Sciatic nerve (tissue), 2 donors: ENCODE measurements around the gene C21orf58. TPM values are rescaled to one million over a fixed set of nuclear protein-coding genes. Genes with fewer than 3 reads are reported as not detected.
"Not testable (repeated sequence)": the region's sequence is repeated elsewhere in the genome, so short reads cannot be mapped to it uniquely, and the experiment has no call there.

Source experiments
- ATAC-seq: fragments of 200-7000 bp; cut with Tn5 transposase; one replicate; pipeline ENCODE4 v1.9.1; 2020; ENCODE audit warnings: mild to moderate bottlenecking, moderate library complexity
- DNase-seq: peaks from one replicate; pipeline ENCODE4 v3.0.0-alpha.2; 2020; ENCODE audit warnings: low spot score
- intact Hi-C: fragments of 100-400 bp; cut with DNase I; formaldehyde crosslinking; loops from one replicate; pipeline ENCODE4 v1.14.2; 2022
- total RNA-seq: library from RNA; stranded (reverse); fragmentation: NEBNext Ultra II Directional; extraction: Animal tissue kit (Norgen Biotek cat#: 25700); gene quantifications from one replicate; pipeline ENCODE4 v1.2.1, GENCODE V29; 2021
- donor health status: DM: no; HTN: no; CAD: no.
- donor health status: DM: no; HTN: no; CAD: no.

The C21orf58 gene
- 4.4 TPM for total RNA-seq

GRCh38 chr21:46323710-46324389 lies at the start of gene C21orf58, which contains the start of gene PCNT:
C21orf58 (minus strand) TSS chr21:46323870; CDS start chr21:46322738, 1,132 bp downstream.
PCNT (plus strand) TSS chr21:46324156; CDS start chr21:46324229, 73 bp downstream.
- peak; percentile 98 for ATAC-seq
- intact Hi-C loops, result no loop called here
- peak; percentile 98 for DNase-seq

GRCh38 chr21:46372947-46373346 lies 49.3 kb upstream of the C21orf58 start:
- intact Hi-C loops, DNase-seq, ATAC-seq: not testable (repeated sequence)

DNA sequence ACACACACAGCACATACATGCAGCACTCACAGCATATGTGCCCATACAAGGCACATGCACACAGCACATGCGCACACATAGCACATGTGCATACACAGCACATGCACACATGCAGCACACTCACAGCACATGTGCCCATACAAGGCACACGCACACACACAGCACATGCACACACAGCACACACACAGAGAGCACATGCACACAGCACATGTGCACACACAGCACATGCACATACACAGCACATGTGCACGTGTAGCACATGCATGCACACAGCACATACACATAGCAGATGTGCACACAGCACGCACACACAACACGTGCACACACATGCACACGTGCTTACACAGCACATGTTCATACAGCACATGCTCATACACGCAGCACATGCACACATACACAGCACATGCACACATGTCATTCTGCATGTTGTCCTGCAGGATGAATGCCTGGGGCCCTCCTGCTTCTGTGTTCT lies 48.4 kb upstream of the C21orf58 start:
- intact Hi-C loops, result no loop called here
- ATAC-seq, result no peak
- DNase-seq, result no peak

GRCh38 chr21:46371204-46372013 lies 47.7 kb upstream of the C21orf58 start:
- intact Hi-C loops, result no loop called here
- no peak for DNase-seq
- ATAC-seq, result no peak

DNA sequence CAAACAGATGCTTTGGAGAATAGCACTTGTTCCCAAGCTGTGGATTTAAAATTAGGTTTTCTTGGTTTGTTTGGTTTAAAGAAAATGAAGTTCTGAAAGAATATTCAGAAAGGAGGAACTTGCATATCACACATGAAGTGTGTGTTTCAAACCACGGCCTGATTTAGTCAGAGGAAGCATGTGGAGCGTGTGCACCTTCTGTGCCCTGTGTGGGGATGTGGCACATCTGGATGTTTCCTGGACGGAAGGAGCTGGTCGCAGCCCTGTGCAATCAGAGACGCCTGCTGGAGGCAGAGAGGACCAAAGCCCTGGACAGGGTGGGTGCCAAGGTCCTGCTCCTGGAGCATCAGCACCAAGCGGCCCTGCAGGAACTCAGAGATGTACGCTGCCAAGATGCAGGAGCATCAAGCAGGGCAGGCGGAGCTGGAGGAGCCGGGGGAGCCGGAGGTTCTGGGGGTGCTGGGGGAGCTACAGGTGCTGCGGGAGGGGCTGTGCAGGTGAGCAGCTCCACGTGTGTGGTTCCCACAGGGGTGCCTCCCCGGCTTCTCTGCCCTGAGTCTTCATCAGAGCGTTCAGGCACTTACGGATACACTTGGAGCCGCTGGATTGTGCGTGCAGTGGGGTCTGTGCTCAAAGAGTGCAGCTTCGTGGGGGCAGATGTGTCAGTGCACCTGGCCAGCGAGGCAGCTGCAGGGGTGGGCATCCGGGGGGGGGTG lies 46.0 kb upstream of the C21orf58 start:
- ATAC-seq, result no peak
- DNase-seq, result no peak
- intact Hi-C loops, result no loop called here

- intact Hi-C loops, result no loop called here
- ATAC-seq (no peak), DNase-seq (no peak)
Measured at GRCh38 chr21:46368533-46369285, 45.0 kb upstream of the C21orf58 start.

- ATAC-seq, result no peak
- no peak for DNase-seq
- intact Hi-C loops, result no loop called here
Measured at GRCh38 chr21:46366966-46367365, 43.3 kb upstream of the C21orf58 start.

- ATAC-seq (no peak), DNase-seq (no peak)
- intact Hi-C loops, result no loop called here
Measured at GRCh38 chr21:46366561-46366960, 42.9 kb upstream of the C21orf58 start.

DNA sequence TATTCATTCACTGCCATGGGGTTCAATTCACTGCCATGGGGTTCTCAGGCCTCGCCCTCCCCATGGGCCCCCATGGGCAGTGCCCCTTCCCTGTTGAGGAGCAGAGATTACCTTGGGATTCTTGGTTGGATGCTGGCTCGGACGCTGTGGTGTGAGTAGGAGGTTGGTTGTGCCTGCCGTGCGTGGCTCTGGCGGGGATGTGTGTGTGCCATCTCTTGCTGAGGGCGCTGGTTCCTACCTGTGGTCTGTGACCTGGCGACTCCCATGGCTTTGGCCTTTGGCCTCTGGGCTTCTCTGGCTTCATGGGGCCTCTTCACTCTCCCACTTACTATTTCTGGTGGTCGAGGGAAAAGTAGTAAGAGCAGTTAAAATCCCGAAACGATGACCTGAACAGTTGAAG lies 42.4 kb upstream of the C21orf58 start:
- intact Hi-C loops, result no loop called here
- ATAC-seq, result no peak
- DNase-seq, result no peak

- ATAC-seq (no peak), DNase-seq (no peak)
- intact Hi-C loops, result no loop called here
Measured at GRCh38 chr21:46363698-46364097, 40.0 kb upstream of the C21orf58 start.

DNA sequence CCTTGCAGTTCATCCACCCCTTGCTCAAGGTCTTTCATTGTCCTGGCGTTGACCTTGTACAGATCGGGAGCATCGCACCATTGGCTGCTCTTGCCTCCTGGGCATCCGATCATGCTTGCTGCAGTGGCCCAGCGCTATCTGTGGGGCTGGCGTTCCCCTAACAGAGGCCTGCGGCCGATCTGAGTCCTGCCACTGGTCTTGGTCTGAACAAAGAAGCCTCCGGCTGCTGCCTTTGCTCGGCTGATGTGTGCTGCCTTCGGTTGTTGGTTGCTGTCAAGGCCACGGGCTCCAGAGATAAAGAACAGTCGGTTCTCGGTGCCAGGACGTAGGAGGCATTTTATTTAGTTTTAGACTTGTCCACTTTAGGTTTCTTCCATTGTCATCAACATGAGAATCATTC lies 39.3 kb upstream of the C21orf58 start:
- ATAC-seq (no peak), DNase-seq (no peak)
- intact Hi-C loops, result no loop called here

- no peak for ATAC-seq
- no peak for DNase-seq
- intact Hi-C loops, result no loop called here
Measured at GRCh38 chr21:46361935-46362334, 38.3 kb upstream of the C21orf58 start.

GRCh38 chr21:46361176-46361575 lies 37.5 kb upstream of the C21orf58 start:
- intact Hi-C loops, result no loop called here
- ATAC-seq, result no peak
- DNase-seq, result no peak

DNA sequence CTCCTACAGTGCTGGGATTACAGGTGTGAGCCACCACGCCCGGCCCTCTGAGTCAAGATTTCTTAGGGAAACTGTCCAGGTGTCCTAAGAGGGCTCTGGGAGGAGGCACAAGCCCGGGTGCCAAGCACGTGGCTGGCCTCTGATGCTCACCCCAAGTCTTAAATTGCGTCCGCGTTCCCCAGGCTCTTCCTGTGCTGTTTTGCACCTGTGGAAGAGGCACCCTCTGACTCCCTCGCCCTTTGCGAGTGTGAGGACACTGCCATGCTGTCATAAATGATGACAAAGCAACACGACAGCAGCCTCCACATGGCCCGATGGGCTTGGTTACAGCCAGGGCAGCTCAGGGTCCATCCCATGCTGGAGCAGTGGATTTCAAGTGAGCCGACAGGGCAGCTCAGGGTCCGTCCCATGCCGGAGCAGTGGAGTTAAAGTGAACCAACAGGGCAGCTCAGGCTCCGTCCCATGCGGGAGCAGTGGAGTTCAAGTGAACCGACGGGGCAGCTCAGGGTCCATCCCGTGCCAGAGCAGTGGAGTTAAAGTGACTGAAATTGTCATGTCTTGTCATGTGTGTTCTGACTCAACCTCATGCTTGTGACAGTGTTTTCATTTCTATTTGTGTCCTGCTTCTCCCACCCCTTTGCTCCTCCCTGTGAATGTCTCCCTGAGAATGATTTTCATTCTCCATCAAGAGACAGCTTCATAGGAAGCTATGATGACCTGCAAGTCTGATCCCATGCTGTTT lies 34.2 kb upstream of the C21orf58 start:
- no peak for DNase-seq
- intact Hi-C loops, result no loop called here
- ATAC-seq, result no peak

- DNase-seq (no peak), ATAC-seq (no peak)
- intact Hi-C loops, result no loop called here
Measured at GRCh38 chr21:46357335-46357604, 33.6 kb upstream of the C21orf58 start.

GRCh38 chr21:46356494-46357334 lies 33.0 kb upstream of the C21orf58 start:
- intact Hi-C loops, result no loop called here
- DNase-seq, result no peak
- no peak for ATAC-seq

DNA sequence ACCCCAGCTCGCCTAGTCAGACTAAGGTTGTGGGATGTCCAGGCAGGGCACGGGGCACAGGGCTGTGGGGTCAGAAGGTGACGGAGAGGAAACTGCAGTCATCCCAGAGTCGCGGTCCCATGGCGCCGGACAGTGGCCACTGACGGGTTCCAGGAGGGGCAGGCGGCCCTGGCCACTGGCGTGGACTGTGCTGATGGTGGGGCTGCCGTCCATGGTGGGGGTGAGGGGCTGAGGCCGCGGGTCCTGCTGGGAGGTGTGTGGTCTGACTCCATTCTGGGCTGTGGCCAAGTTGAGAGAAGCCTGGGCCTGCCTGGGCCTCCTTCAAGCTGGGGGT lies 32.3 kb upstream of the C21orf58 start:
- no peak for ATAC-seq
- no peak for DNase-seq
- intact Hi-C loops, result no loop called here
